ENCODE data around the gene C19orf85.
"Not testable (repeated sequence)": the region's sequence is repeated elsewhere in the genome, so short reads cannot be mapped to it uniquely, and the experiment has no call there.

C19orf85 gene

GRCh38 chr19:55433292-55433691 lies 31.3 kb downstream of the C19orf85 start:
- no peak for TF ChIP-seq CTCF (IDR thresholded peaks at IDR 0.05; ENCODE audit: low read depth, low read length)
- DNase-seq (ENCODE audit: extremely low read depth, low read depth) = no peak

GRCh38 chr19:55432241-55432959 lies 32.2 kb downstream of the C19orf85 start:
- DNase-seq (ENCODE audit: extremely low read depth, low read depth) = no peak
- TF ChIP-seq CTCF (IDR thresholded peaks at IDR 0.05; ENCODE audit: low read depth, low read length) = no peak

GRCh38 chr19:55431183-55431582 lies 33.4 kb downstream of the C19orf85 start:
- TF ChIP-seq CTCF (IDR thresholded peaks at IDR 0.05; ENCODE audit: low read depth, low read length) = no peak
- DNase-seq (ENCODE audit: extremely low read depth, low read depth) = no peak

GRCh38 chr19:55426042-55426441 lies 38.5 kb downstream of the C19orf85 start:
- no peak for DNase-seq (ENCODE audit: extremely low read depth, low read depth)
- TF ChIP-seq CTCF (IDR thresholded peaks at IDR 0.05; ENCODE audit: low read depth, low read length) = no peak

- no peak for DNase-seq (ENCODE audit: extremely low read depth, low read depth)
- TF ChIP-seq CTCF (IDR thresholded peaks at IDR 0.05; ENCODE audit: low read depth, low read length) = no peak
These were observed 40.0 kb downstream of the C19orf85 start for GRCh38 chr19:55424518-55424917.

- DNase-seq (ENCODE audit: extremely low read depth, low read depth) = no peak
- no peak for TF ChIP-seq CTCF (IDR thresholded peaks at IDR 0.05; ENCODE audit: low read depth, low read length)
These were observed 41.1 kb downstream of the C19orf85 start for GRCh38 chr19:55423225-55424005.

- not testable (repeated sequence) for DNase-seq (ENCODE audit: extremely low read depth, low read depth)
These were observed 43.3 kb downstream of the C19orf85 start for GRCh38 chr19:55421281-55421680.

All from AG09319 (cell line).